Measurements from ENCODE around the gene ZNF37A. TPM values are rescaled to one million over a fixed set of nuclear protein-coding genes. Genes with fewer than 3 reads are reported as not detected.

The ZNF37A gene
- total RNA-seq, 4 donors from 2014 or later = 10.4 to 17.9 (median 13.0) TPM

DNA sequence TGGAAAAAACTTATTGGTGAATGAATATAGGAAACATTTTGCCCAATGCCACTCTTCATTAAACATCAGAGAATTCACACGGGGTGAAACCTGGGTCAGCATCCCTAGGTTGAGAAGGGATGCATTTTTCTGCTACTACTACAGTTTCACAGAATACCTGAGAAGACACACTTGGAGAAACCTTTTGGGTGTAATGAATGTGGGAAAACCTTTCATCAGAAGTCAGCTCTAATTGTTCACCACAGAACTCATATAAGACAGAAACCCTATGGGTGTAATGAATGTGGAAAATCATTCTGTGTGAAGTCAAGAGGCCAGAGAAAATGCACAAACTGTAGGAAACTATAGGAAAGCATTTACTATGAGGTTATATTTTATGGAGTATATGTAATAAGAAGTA, 24.9 kb downstream of the ZNF37A start:
- in situ Hi-C loops (cut with MboI; ENCODE audit: low pct_ligation_motif_present in 1 of 4, low pct_unique_long_range_greater_than_20kb in 1 of 4, low sequenced_read_pairs in 3 of 4) = no loop called here
- Histone ChIP-seq H3K4me1 (no peaks in the 10 kb centered on the region), H3K4me3 (no peak overlapping the region), H3K36me3 (peaks cover 0 to 53% (median 23%) of the 10 kb centered on the region in 4 donors), H3K27me3 (no peaks in the 10 kb centered on the region), H3K27ac (no peak overlapping the region), H3K9me3 (peaks cover 98% of the 10 kb centered on the region in 2 donors)
- DNase-seq = no peak
- intact Hi-C loops (cut with DNase I; ENCODE audit: low total_unique reads) = no loop called here
- WGBS, 2 donors (ENCODE audit: low coverage in 1 of 2) = 96 to 100% methylated on average over 1 of the region's 1 CpG
- TF ChIP-seq POLR2A (IDR thresholded peaks at IDR 0.05) (no peak), POLR2AphosphoS5 (IDR thresholded peaks at IDR 0.05) (no peak), EP300 (IDR thresholded peaks at IDR 0.05; ENCODE audit: low read depth) (no peak), CTCF (IDR thresholded peaks at IDR 0.05) (no peak)

DNA sequence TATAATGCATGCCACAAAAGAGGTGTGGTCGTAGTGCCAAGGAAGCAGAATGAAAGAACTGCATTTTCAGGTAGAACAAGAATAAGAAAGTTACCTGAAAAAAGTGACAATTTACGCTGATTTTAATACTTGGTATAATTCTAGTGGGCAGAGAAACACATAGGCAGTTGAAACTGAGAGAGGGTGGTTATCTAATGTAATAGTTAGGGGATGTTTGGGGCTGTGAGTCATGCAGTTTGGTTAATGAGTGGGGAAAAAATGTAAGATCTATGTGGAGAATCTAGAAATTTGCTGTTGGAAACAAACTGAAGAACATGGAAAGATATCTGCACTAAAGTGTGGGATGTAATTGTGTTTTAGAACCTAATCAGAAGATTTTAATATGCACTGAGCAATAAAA, 33.7 kb downstream of the ZNF37A start:
- H3K4me3 ChIP-seq = no peak overlapping the region
- TF ChIP-seq POLR2A (IDR thresholded peaks at IDR 0.05) = no peak
- TF ChIP-seq POLR2AphosphoS5 (IDR thresholded peaks at IDR 0.05) = no peak
- no peak for TF ChIP-seq CTCF (IDR thresholded peaks at IDR 0.05)
- no peak for TF ChIP-seq EP300 (IDR thresholded peaks at IDR 0.05; ENCODE audit: low read depth)
- no peaks in the 10 kb centered on the region for H3K36me3 ChIP-seq
- intact Hi-C loops (cut with DNase I; ENCODE audit: low total_unique reads) = no loop called here
- WGBS, 2 donors (ENCODE audit: low coverage in 1 of 2) = 91 to 94% methylated on average over 2 of the region's 2 CpGs
- no peak for DNase-seq
- in situ Hi-C loops (cut with MboI; ENCODE audit: low pct_ligation_motif_present in 1 of 4, low pct_unique_long_range_greater_than_20kb in 1 of 4, low sequenced_read_pairs in 3 of 4) = no loop called here
- H3K27me3 ChIP-seq = no peaks in the 10 kb centered on the region
- no peak overlapping the region for H3K27ac ChIP-seq
- peaks cover 66 to 73% of the 10 kb centered on the region in 2 donors for H3K9me3 ChIP-seq
- H3K4me1 ChIP-seq = no peaks in the 10 kb centered on the region

- no peaks in the 10 kb centered on the region for H3K4me1 ChIP-seq
- WGBS, 2 donors (ENCODE audit: low coverage in 1 of 2) = 77% methylated on average over 1 of the region's 1 CpG; no CpG with 5 or more reads in 1 of the 2 donors
- H3K4me3 ChIP-seq = no peak overlapping the region
- DNase-seq = no peak
- no peaks in the 10 kb centered on the region for H3K9me3 ChIP-seq
- H3K27me3 ChIP-seq = no peaks in the 10 kb centered on the region
- intact Hi-C loops (cut with DNase I; ENCODE audit: low total_unique reads) (no loop called here), in situ Hi-C loops (cut with MboI; ENCODE audit: low pct_ligation_motif_present in 1 of 4, low pct_unique_long_range_greater_than_20kb in 1 of 4, low sequenced_read_pairs in 3 of 4) (no loop called here)
- TF ChIP-seq CTCF (IDR thresholded peaks at IDR 0.05) = no peak
- no peaks in the 10 kb centered on the region for H3K36me3 ChIP-seq
- H3K27ac ChIP-seq = no peak overlapping the region
Measured at GRCh38 chr10:38143587-38143986, 49.5 kb downstream of the ZNF37A start.

DNA sequence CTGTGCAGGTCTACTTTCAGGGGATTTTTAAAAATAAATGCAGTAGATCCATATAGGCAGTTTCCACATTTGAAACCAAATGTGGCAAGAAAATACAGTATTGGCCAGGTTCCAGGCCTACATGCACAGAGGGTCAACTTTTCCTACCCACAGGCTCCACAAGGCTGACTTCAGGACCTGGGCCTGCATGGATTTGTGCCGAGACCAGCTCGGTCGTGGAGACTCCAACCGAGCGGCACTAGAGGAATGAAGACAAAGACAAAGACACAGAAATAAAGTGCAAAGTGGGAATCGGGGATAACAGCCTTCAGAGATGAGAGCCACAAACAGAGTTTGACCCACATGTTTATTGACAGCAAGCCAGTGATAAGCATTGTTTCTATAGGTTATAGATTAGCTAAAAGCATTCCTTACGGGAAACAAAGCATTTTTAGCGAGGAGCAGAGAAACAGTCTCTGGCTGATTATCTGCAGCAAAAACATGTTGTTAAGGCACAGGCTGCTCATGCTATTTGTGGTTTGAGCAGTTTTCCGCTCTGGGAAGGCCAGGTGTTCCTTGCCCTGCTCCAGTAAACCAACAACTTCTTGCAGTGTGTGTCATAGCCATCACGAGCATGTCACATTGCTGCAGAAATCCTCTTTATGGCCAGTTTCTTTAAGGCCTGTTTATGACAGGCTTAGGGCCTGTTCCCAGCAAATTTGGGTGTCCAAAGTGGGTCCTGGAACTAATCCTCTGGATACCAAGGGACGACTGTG, 52.6 kb downstream of the ZNF37A start:
- Histone ChIP-seq H3K4me3 (no peak overlapping the region), H3K36me3 (no peaks in the 10 kb centered on the region), H3K4me1 (no peaks in the 10 kb centered on the region), H3K27me3 (no peaks in the 10 kb centered on the region), H3K9me3 (peaks cover 3% of the 10 kb centered on the region in 2 donors), H3K27ac (no peak overlapping the region)
- TF ChIP-seq EP300 (IDR thresholded peaks at IDR 0.05; ENCODE audit: low read depth) (no peak), POLR2A (IDR thresholded peaks at IDR 0.05) (no peak), CTCF (IDR thresholded peaks at IDR 0.05) (no peak), POLR2AphosphoS5 (IDR thresholded peaks at IDR 0.05) (no peak)
- WGBS, 2 donors (ENCODE audit: low coverage in 1 of 2) = 83 to 87% methylated on average over 7 to 11 of the region's 11 CpGs
- intact Hi-C loops (cut with DNase I; ENCODE audit: low total_unique reads) (no loop called here), in situ Hi-C loops (cut with MboI; ENCODE audit: low pct_ligation_motif_present in 1 of 4, low pct_unique_long_range_greater_than_20kb in 1 of 4, low sequenced_read_pairs in 3 of 4) (no loop called here)
- no peak for DNase-seq
